ENCODE measurements around the gene THAP12. TPM values are rescaled to one million over a fixed set of nuclear protein-coding genes. Genes with fewer than 3 reads are reported as not detected.
"Not testable (repeated sequence)": the region's sequence is repeated elsewhere in the genome, so short reads cannot be mapped to it uniquely, and the experiment has no call there.

THAP12 gene
- total and polyA plus RNA-seq, 11 donors, result 9.5 to 29.3 (median 17.9) TPM

- no peaks in the 10 kb centered on the region for H3K4me1 ChIP-seq
- 61 to 73% (median 66%) methylated on average over 7 of the region's 7 CpGs for WGBS, 4 donors
- no peak for ATAC-seq
- no peaks in the 10 kb centered on the region for H3K27me3 ChIP-seq
- H3K9me3 ChIP-seq, result no peaks in the 10 kb centered on the region
- H3K4me3 ChIP-seq, result no peak overlapping the region
- TF ChIP-seq CTCF (IDR thresholded peaks at IDR 0.05) (no peak), POLR2A (IDR thresholded peaks at IDR 0.05) (no peak)
- intact Hi-C loops (cut with DNase I), result no loop called here
- H3K27ac ChIP-seq, result no peak overlapping the region
- DNase-seq, result no peak
- no peaks in the 10 kb centered on the region for H3K36me3 ChIP-seq
Observed at GRCh38 chr11:76408171-76408965, 27.4 kb upstream of the THAP12 start.

- DNase-seq (no peak), ATAC-seq (no peak)
- Histone ChIP-seq H3K27ac (no peak overlapping the region), H3K36me3 (no peaks in the 10 kb centered on the region), H3K4me1 (no peaks in the 10 kb centered on the region), H3K9me3 (no peaks in the 10 kb centered on the region), H3K4me3 (no peak overlapping the region), H3K27me3 (no peaks in the 10 kb centered on the region)
- 94 to 98% (median 97%) methylated on average over 4 of the region's 4 CpGs for WGBS, 4 donors
- intact Hi-C loops (cut with DNase I), result no loop called here
- no peak for TF ChIP-seq POLR2A (IDR thresholded peaks at IDR 0.05)
- TF ChIP-seq CTCF (IDR thresholded peaks at IDR 0.05), result no peak
Observed at GRCh38 chr11:76406359-76406758, 25.4 kb upstream of the THAP12 start.

- 89 to 91% (median 90%) methylated on average over 8 of the region's 8 CpGs for WGBS, 4 donors
- DNase-seq; H3K4me3 ChIP-seq; ATAC-seq; H3K9me3 ChIP-seq; H3K27me3 ChIP-seq; H3K27ac ChIP-seq; H3K4me1 ChIP-seq; intact Hi-C loops (cut with DNase I); H3K36me3 ChIP-seq: not testable (repeated sequence)
Observed at GRCh38 chr11:76401484-76401883, 20.6 kb upstream of the THAP12 start.

GRCh38 chr11:76400967-76401366 is 20.0 kb upstream of the THAP12 start:
- 56 to 73% (median 62%) methylated on average over 1 of the region's 1 CpG for WGBS, 4 donors
- H3K36me3 ChIP-seq, result no peaks in the 10 kb centered on the region
- intact Hi-C loops (cut with DNase I), result no loop called here
- ATAC-seq (no peak), DNase-seq (no peak)
- no peak overlapping the region for H3K4me3 ChIP-seq
- H3K27ac ChIP-seq, result no peak overlapping the region
- no peak for TF ChIP-seq CTCF (IDR thresholded peaks at IDR 0.05)
- no peak for TF ChIP-seq POLR2A (IDR thresholded peaks at IDR 0.05)
- H3K9me3 ChIP-seq, result no peaks in the 10 kb centered on the region
- peaks cover 0 to 7% (median 0%) of the 10 kb centered on the region in 12 donors for H3K4me1 ChIP-seq
- no peaks in the 10 kb centered on the region for H3K27me3 ChIP-seq

GRCh38 chr11:76397383-76397782 is 16.5 kb upstream of the THAP12 start:
- WGBS, 4 donors, result 90 to 94% (median 92%) methylated on average over 3 of the region's 3 CpGs
- Histone ChIP-seq H3K36me3 (no peaks in the 10 kb centered on the region), H3K4me1 (peaks cover 0 to 7% (median 0%) of the 10 kb centered on the region in 12 donors), H3K27ac (no peak overlapping the region), H3K4me3 (no peak overlapping the region), H3K9me3 (no peaks in the 10 kb centered on the region), H3K27me3 (no peaks in the 10 kb centered on the region)
- intact Hi-C loops (cut with DNase I), result no loop called here
- ATAC-seq (no peak), DNase-seq (no peak)
- TF ChIP-seq POLR2A (IDR thresholded peaks at IDR 0.05) (no peak), CTCF (IDR thresholded peaks at IDR 0.05) (no peak)

Data from heart left ventricle (tissue), 16 donors.